ENCODE results near the gene FBXO39.
A peak's percentile ranks its signal among the peaks of the same experiment; 100 is the strongest.
"Not testable (repeated sequence)": the region's sequence is repeated elsewhere in the genome, so short reads cannot be mapped to it uniquely, and the experiment has no call there.

Gene FBXO39

GRCh38 chr17:6793748-6794493, 17.9 kb downstream of the FBXO39 start:
- DNase-seq: no peak

DNA sequence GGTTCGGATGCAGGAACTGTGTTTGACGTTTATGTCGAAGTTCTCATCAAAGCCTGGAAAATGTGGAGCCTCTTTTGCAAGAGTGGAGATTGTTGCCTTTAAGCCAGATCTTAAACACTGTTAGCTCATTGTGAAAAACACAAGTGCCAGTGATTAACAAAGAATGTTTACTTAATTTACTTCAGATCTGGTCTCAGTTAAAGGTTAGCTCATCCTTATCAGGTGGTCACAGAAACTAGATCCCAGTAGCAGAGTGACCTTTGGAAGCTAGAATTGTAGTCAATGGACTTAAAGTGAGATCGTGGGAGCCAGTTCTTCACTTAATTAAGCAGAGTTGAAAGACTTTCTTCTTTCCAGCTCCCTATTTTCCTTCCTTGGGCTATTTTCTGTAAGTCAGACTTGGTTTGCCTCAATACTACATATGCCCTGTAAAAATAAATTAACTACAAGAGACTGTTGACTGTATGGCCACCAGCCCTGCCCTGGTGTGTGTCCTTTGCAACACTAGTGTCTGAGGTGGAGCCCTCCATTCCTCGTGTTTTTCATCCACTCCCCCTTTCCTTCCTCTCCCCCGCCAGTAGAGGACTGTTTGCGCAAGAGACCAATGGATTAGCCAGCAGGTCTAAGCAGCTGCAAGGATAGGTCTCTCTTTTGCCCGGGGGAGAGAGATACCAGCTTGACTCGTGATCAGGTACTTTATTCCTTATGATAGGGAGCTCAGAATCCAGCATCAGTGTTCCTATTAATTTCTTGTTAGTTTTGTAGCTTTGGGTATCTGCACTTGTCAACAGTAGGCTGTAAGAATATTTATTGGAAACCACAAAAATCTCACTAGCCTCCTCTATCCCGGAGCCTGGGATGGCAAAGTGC, 20.2 kb downstream of the FBXO39 start:
- DNase-seq: no peak

GRCh38 chr17:6796887-6797490, 21.0 kb downstream of the FBXO39 start:
- DNase-seq: no peak

DNA sequence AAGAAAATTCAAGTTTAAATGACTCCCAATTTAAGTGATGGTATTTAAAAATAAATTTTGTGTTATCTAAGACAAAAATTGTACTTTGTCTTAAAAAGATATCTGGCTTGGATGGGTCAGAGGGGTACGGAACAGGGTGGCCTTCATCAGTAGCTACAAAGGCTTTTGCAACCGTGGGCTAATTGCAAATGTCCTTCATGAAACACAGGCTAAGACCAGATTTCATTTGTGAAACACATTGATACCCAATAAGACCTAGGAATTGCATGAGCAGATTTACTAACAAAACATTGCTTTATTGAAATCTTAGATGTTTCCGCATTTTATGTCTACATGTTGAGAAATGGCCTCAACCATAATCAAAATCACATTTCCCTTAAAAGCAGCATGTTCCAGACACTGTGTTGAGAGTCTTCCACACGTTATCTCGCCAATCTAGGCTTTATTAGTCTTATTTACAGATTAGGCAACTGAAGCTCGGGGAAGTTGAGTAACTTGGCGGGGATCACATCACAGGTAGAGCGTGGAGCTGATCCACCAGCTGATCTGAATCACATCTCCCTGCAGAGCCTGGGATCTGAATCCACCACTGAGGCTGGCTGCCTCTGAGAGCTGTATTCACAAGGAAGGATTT, 21.8 kb downstream of the FBXO39 start:
- no peak for DNase-seq

GRCh38 chr17:6799738-6800137, 23.7 kb downstream of the FBXO39 start:
- DNase-seq: no peak

- DNase-seq: no peak
These were observed 24.5 kb downstream of the FBXO39 start for GRCh38 chr17:6800422-6801027.

GRCh38 chr17:6811510-6811909, 35.5 kb downstream of the FBXO39 start:
- no peak for DNase-seq

DNA sequence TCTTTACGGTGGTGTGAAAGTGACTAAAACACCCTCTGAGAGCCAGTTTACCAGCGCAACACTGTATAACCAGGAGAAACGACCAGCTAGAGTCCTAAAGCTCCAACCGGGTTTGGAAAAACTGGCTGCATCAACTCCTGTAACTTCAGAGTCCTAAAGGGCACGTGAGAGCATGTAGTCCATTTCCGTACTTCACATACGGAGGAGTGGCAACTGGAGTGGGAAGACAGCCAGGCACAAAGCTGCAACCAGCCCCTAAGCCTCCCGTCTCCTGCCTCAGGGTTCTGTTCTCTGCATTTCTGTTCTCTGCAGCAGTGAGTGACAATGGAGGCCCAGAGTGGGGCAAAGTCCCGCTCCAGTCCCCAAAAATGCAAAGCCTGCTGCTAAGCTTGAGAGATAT, 36.3 kb downstream of the FBXO39 start:
- no peak for DNase-seq

- DNase-seq: no peak
These were observed 39.8 kb downstream of the FBXO39 start for GRCh38 chr17:6815775-6816174.

DNA sequence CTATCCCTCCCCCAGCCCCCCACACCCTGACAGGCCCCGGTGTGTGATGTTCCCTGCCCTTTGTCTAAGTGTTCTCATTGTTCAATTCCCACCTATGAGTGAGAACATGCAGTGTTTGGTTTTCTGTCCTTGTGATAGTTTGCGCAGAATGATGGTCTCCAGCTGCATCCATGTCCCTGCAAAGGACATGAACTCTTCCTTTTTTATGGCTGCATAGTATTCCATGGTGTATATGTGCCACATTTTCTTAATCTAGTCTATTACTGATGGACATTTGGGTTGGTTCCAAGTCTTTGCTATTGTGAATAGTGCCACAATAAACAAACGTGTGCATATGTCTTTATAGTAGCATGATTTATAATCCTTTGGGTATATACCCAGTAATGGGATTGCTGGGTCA, 40.4 kb downstream of the FBXO39 start:
- not testable (repeated sequence) for DNase-seq

- DNase-seq: no peak
These were observed 42.9 kb downstream of the FBXO39 start for GRCh38 chr17:6818938-6819337.

DNA sequence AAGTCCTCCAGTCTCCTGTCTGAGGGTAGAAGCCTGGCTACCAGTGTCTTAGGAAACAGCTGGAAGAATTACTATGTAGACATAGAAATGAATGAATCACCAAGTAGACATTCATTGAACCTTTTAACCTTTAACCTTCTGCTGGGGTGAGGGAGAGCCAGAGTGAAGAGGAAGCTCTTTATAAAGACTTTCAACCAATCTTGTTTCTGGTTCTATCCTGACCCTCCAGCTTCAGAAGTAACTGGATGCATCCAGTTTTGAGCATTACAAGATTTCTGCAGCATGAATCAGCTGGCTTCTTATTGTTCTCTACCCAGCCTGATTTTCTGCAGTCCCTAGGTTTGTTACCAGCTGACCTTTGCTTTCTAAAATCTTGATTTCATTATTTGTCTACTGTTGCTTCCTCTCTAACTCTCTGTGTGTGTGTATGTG, 47.0 kb downstream of the FBXO39 start:
- DNase-seq: no peak

GRCh38 chr17:6830383-6830986, 54.5 kb downstream of the FBXO39 start:
- no peak for DNase-seq

GRCh38 chr17:6831661-6832263, 55.7 kb downstream of the FBXO39 start, which contains the start of gene TEKT1:
TSS of gene TEKT1 (minus strand) at chr17:6831729. CDS start at chr17:6830376, 1,353 bp downstream.
- peak; percentile 86 for DNase-seq
